Effector memory CD4-positive, alpha-beta T cell (primary cell): Measurements from ENCODE around the gene MYPN.

ENCODE experiments used
- DNase-seq, 3 donors: peaks; one replicate each; pipeline ENCODE4 v3.0.0-alpha.2; 2020
- H3K27ac ChIP-seq: 2 replicates; pipeline ENCODE4 v1.7.0; 2013; ENCODE audit warnings: mild to moderate bottlenecking, low read length, moderate library complexity; ENCODE audit not compliant: insufficient read depth, poor library complexity, severe bottlenecking
- H3K27me3 ChIP-seq: replicated peaks from 2 replicates; pipeline ENCODE4 v1.7.0; 2013; ENCODE audit warnings: mild to moderate bottlenecking, low read length; ENCODE audit not compliant: insufficient read depth, control insufficient read depth, poor library complexity, severe bottlenecking
- H3K36me3 ChIP-seq: 2 replicates; pipeline ENCODE4 v1.7.0; 2013; ENCODE audit warnings: mild to moderate bottlenecking, low read length, moderate library complexity; ENCODE audit not compliant: control insufficient read depth, insufficient read depth
- H3K4me1 ChIP-seq: 2 replicates; pipeline ENCODE4 v1.7.0; 2013; ENCODE audit warnings: low read length, mild to moderate bottlenecking; ENCODE audit not compliant: control insufficient read depth, insufficient read depth, poor library complexity, severe bottlenecking
- H3K4me3 ChIP-seq: 2 replicates; pipeline ENCODE4 v1.7.0; 2013; ENCODE audit warnings: low read length, low read depth, mild to moderate bottlenecking; ENCODE audit not compliant: insufficient read depth, poor library complexity, severe bottlenecking
- H3K9me3 ChIP-seq: 2 replicates; pipeline ENCODE4 v1.7.0; 2013; ENCODE audit warnings: mild to moderate bottlenecking, low read length, moderate library complexity; ENCODE audit not compliant: control insufficient read depth

MYPN gene

DNA sequence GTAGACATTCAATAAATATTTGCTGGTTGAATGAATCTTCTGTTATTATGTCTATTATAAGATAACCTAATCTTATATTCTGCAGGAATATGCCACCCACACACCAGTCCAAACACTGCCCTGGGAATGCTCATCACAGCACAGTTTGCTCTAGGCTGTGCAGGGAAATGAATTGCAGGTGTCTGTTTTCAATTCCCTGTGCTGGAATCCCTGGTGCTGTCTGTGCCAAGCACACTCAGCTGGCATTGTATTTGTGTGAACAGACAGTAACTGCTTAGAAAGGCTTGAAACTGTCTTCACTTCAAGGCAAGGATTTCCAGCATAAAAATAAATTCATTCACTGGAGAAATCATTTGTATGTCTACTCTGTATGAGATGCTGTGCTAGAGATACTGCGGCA is 102.4 kb downstream of the MYPN start:
- no peak overlapping the region for H3K27ac ChIP-seq
- H3K27me3 ChIP-seq = no peaks in the 10 kb centered on the region
- no peaks in the 10 kb centered on the region for H3K9me3 ChIP-seq
- H3K36me3 ChIP-seq = no peaks in the 10 kb centered on the region
- DNase-seq = no peak
- H3K4me3 ChIP-seq = no peak overlapping the region
- no peaks in the 10 kb centered on the region for H3K4me1 ChIP-seq

DNA sequence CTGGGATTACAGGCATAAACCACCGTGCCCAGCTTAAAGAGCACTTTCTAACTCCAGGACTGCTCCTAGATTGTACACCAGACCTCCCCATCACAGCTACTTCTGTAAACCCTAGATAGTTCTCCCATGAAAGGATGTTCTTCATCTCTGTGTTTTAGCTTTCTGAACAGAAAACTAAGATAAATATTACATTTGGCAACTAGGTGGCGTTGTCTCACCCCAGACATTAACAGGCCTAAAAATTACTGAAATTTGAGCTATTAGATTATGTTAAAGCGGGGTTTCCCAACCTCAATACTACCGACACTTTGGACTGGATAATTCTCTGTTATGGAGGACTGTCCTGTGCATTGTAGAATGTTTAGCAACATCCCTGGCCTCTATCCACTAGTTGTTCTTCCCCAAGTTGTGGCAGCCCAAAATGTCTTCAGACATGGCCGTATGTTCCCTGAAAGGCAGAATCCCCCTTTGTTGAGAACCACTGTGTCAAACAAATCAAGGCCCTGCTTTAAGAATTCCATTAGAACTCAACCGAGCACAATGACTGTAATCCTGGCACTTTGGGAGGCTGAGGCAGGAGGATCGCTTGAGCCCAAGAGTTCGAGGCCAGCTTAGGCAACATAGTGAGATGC is 103.5 kb downstream of the MYPN start:
- no peaks in the 10 kb centered on the region for H3K27me3 ChIP-seq
- H3K9me3 ChIP-seq = no peaks in the 10 kb centered on the region
- H3K4me1 ChIP-seq = no peaks in the 10 kb centered on the region
- no peak overlapping the region for H3K4me3 ChIP-seq
- no peak overlapping the region for H3K27ac ChIP-seq
- no peaks in the 10 kb centered on the region for H3K36me3 ChIP-seq
- no peak for DNase-seq

DNA sequence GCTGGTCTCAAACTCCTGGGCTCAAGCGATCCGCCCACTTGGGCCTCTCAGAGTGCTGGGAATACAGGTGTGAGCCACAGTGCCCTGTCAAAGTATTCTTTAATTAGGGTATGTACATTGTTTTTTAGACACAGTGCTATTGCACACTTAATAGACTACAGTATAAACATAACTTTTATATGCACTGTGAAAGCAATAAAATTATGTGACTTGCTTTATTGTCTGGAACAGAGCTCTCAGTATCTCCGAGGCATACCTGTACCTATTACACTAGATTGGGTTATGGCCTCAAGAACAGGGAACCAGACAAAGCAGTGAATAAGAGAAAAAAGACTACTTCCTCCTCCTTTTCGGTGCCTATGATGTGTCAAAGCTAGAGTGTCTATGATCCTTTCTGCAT is 109.5 kb downstream of the MYPN start:
- Histone ChIP-seq H3K4me3 (no peak overlapping the region), H3K27ac (no peak overlapping the region), H3K27me3 (no peaks in the 10 kb centered on the region), H3K9me3 (no peaks in the 10 kb centered on the region), H3K4me1 (no peaks in the 10 kb centered on the region), H3K36me3 (no peaks in the 10 kb centered on the region)
- DNase-seq = no peak

DNA sequence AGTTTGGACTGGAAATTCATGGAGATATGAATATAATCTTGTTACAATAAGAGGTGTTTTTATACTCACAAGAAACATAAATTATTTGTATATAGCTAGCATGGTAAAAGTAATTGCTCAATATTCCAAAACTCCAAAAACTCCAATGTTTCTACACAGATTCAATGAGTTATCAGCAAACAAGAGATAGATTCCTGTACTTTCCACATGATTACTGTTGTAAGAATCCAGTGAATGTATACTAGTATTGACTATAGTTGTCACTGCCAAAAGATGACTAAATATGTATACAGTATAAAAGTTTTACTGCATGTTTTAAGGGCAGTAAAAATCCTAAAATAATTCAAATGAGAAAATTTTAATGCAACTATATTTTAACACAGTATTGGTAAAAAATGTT is 111.9 kb downstream of the MYPN start:
- Histone ChIP-seq H3K27ac (no peak overlapping the region), H3K9me3 (no peaks in the 10 kb centered on the region), H3K4me1 (no peaks in the 10 kb centered on the region), H3K36me3 (no peaks in the 10 kb centered on the region), H3K27me3 (no peaks in the 10 kb centered on the region), H3K4me3 (no peak overlapping the region)
- no peak for DNase-seq

DNA sequence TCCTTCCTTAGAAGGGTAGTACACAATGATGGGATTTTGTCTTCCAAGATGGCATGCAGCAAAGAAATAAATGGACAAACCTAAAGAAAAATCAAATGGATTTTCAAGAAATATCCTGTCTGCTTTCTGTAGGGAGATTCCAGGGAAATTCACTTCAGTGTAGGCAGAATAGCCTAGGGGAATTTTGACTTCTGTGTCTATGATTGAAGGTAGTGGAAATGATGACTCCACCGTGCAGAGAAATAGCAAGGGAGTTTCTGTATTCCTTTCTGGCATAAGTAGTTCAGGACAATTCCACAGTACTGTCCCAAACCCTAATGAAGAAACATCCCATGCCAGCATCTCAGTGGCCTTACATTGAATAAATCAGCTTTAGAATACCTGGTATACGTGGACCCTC is 113.1 kb downstream of the MYPN start:
- Histone ChIP-seq H3K4me3 (no peak overlapping the region), H3K9me3 (no peaks in the 10 kb centered on the region), H3K27ac (no peak overlapping the region), H3K27me3 (no peaks in the 10 kb centered on the region), H3K36me3 (no peaks in the 10 kb centered on the region), H3K4me1 (no peaks in the 10 kb centered on the region)
- no peak for DNase-seq

DNA sequence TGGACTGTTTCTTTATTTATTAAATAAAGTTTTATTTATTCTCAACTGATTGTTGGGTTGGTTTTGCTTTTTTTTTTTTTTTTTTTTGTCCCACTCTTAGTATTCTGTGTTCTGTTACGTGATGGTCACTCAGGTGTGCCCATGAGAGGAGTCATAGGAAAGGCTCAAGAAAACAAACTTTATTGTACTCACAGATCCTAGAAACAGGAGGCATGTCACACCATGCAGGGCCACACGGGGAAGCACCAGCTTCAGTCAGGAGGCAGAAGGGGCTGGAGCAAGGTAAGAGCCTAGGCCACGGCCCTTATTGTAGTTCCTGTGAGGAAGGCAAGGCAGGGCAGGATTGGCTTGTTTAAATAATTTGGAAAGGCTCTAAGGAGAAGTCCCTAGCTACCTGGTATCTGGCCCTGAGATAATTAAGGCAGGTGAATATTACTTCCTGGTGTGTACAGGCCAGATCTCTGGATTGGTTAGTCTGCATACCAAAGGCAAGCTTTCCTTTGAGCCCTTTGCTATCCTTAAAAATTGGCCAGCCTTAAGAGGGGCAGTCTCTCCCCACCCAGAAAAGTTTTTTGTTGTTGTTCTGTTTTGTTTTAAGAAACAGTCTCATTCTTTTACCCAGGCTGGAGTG is 114.4 kb downstream of the MYPN start:
- Histone ChIP-seq H3K9me3 (no peaks in the 10 kb centered on the region), H3K27ac (no peak overlapping the region), H3K36me3 (no peaks in the 10 kb centered on the region), H3K4me1 (no peaks in the 10 kb centered on the region), H3K27me3 (no peaks in the 10 kb centered on the region), H3K4me3 (no peak overlapping the region)
- no peak for DNase-seq

DNA sequence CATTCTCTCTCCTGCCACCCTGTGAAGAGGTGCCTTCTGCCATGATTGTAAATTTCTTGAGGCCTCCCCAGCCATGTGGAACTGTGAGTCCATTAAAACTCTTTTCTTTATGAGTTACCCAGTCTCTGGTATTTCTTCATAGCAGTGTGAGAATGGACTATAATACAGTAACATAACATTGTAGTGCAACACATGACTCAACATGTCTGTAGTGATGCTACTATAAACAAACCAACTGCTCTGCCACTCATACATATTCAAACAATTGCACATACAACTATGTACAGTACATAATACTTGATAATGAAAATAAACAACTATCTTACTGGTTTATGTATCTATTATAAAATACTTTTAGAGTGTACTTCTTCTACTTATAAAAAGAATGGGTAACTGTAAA is 115.5 kb downstream of the MYPN start:
- Histone ChIP-seq H3K4me3 (no peak overlapping the region), H3K27ac (no peak overlapping the region), H3K27me3 (no peaks in the 10 kb centered on the region), H3K36me3 (no peaks in the 10 kb centered on the region), H3K9me3 (no peaks in the 10 kb centered on the region), H3K4me1 (no peaks in the 10 kb centered on the region)
- no peak for DNase-seq

DNA sequence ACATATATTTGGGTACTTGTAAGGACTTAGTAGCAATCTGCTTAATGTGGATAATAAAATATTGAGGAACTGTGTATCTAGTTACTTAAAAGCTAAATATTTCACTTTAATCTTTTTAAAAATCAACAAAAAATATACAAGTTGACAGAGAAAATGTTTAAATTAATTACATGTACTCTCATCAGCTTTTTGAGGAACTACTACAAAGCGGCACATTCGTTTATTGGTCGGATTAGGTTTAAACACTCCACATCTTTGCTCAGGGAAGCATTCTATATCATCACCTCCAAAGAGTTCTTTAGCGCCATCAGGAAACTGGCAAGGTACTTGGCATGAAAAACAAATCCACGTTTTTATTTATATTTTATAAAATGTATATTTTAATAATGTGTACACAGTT is 121.0 kb downstream of the MYPN start:
- Histone ChIP-seq H3K4me3 (no peak overlapping the region), H3K9me3 (no peaks in the 10 kb centered on the region), H3K27ac (no peak overlapping the region), H3K27me3 (peaks cover 7% of the 10 kb centered on the region), H3K4me1 (peaks cover 4% of the 10 kb centered on the region), H3K36me3 (no peaks in the 10 kb centered on the region)
- no peak for DNase-seq

DNA sequence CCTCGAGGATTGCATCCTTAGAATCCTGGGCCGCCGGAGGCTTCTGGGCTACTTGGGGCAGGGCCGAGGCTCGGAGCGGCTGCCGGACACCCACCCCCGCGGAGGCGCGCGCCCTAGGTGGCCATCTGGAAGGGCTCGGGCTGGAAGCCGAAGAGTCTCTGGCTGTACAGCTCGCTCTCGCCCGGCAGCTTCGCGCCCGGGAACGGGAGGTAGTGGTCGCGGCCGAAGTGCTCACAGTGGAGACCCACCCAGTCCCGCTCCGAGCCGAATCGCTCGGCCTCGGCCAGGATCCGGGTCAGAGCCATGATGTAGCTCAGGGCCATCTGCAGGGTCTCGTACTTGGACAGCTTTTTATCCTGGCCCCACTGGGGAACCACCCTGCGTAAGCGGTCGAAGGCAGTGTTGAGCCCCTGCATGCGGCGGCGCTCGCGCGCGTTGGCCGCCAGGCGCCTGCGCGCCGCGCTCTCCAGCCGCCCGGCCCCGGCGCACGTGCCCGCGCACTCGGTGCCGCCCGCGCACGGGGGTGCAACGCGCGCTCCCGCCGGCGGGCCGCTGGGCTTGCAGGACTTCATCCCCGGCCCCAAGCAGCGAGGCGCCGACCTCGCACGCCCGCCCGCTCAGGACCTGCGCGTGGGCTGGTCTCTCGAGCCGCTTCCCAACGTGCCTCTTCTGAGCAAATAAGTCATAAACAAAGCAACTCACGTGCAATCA is 122.0 kb downstream of the MYPN start:
- H3K36me3 ChIP-seq = no peaks in the 10 kb centered on the region
- H3K27ac ChIP-seq = no peak overlapping the region
- H3K4me3 ChIP-seq = peak overlapping the region; percentile 44
- peaks cover 4% of the 10 kb centered on the region for H3K4me1 ChIP-seq
- no peak for DNase-seq
- peaks cover 7% of the 10 kb centered on the region for H3K27me3 ChIP-seq
- no peaks in the 10 kb centered on the region for H3K9me3 ChIP-seq

DNA sequence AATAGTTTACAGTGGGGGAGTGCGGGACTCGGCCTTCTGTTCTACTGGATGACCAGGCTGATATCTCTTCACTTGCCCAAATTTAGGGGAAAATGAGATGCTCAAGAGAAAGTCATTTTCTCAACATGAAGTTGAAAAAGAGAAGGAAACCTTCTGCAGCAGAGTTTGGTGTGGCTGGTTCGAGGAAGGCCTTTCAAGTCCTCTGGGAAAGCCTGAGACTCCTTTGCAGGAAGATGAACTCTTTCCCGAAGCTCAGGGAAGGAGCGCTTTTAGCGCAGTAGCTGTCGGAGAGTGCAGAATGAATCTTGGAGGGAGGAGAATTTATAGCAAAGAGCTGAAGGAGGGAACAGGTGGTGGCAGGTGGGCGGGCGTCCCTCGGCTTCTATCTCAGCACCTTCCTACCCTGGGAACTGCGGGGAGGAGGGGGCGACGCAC is 122.5 kb downstream of the MYPN start, which contains the start of gene ATOH7:
Gene ATOH7 (minus strand): TSS at position 297 of the 435 bp plus-strand sequence. CDS start 436 bp downstream, outside the sequence.
- Histone ChIP-seq H3K4me3 (peak within 1 kb of the TSS; percentile 44), H3K27ac (no peak within 1 kb of the TSS)

More for the DNA sequence above, 122.5 kb downstream of the MYPN start, which contains the start of gene ATOH7:
- DNase-seq = no peak
- Histone ChIP-seq H3K9me3 (no peaks in the 10 kb centered on the region), H3K4me1 (peaks cover 4% of the 10 kb centered on the region), H3K36me3 (no peaks in the 10 kb centered on the region), H3K27me3 (peaks cover 7% of the 10 kb centered on the region)
